ENCODE measurements around the gene WDR36.

Gene WDR36

DNA sequence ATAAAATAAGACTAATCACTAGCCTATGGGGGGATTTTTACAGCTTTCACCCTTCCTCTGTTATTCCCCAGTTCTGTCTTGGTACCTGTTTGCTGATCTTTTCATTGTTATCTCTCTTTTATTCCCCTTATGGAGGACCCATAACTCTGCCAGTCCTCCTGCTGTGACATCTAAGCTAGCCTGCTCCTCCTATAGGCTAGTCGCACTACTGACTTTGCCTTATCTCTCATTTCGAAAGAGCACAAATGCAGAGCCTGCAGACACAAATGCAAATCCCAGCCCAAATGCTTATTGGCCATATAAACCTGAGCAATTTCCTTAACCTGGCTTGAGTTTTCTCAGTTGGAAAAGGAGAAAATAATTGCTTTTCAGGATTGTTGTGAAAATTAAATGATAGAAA, 72.9 kb downstream of the WDR36 start:
- H3K27ac Mint-ChIP-seq: no peak overlapping the region

DNA sequence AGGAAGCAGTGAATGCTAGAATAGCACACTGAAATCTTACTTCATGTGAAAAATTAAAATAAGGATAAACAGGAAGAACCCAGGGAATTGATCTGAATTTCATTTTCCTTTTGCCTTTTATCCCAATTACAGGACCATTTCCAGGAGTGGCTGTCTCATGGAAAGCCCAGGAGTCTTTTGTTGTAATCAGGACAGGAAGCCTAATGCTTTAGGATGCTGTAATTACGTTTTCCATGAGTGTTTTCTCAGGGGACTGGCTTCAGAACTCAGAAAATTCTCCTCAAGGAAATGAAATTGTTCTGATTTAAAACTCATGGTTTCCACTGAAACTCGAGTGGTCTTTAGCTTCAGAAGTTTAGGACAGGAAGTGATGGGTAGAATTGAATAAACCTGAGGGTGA, 75.4 kb downstream of the WDR36 start:
- H3K27me3 Mint-ChIP-seq (ENCODE audit: low read depth): peaks cover 2% of the 10 kb centered on the region
- H3K36me3 Mint-ChIP-seq (ENCODE audit: low read depth): no peaks in the 10 kb centered on the region
- no peak overlapping the region for H3K27ac Mint-ChIP-seq
- no peak overlapping the region for H3K4me3 Mint-ChIP-seq
- no peak for DNase-seq (ENCODE audit: low spot score)
- no peaks in the 10 kb centered on the region for H3K9me3 Mint-ChIP-seq
- H3K4me1 Mint-ChIP-seq (ENCODE audit: low read depth): peaks cover 5% of the 10 kb centered on the region

More for the DNA sequence above, 72.9 kb downstream of the WDR36 start:
- Mint-ChIP-seq H3K4me3 (no peak overlapping the region), H3K27me3 (ENCODE audit: low read depth) (no peaks in the 10 kb centered on the region), H3K4me1 (ENCODE audit: low read depth) (peaks cover 5% of the 10 kb centered on the region), H3K36me3 (ENCODE audit: low read depth) (no peaks in the 10 kb centered on the region), H3K9me3 (no peaks in the 10 kb centered on the region)
- no peak for DNase-seq (ENCODE audit: low spot score)

DNA sequence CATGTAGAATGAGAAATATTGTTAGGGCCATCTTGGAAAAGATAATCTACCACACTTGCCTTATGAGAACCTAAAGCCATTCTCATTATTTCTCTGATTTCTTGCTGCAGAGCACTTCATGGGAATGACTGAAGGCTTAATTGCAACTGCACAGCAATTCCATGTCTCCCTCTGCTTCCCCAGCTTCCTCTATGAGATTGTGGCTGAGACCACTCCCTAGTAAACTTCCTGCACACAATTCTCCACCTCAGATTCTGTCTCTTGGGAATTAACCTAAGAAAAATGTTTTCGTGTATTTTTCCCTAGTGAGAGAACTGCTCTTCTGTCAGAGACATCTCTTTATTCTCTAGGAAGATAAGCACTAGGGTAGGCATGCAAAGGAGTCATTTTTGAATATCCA, 76.5 kb downstream of the WDR36 start:
- H3K4me1 Mint-ChIP-seq (ENCODE audit: low read depth): peaks cover 1% of the 10 kb centered on the region
- peaks cover 6% of the 10 kb centered on the region for H3K27me3 Mint-ChIP-seq (ENCODE audit: low read depth)
- H3K36me3 Mint-ChIP-seq (ENCODE audit: low read depth): no peaks in the 10 kb centered on the region
- no peak overlapping the region for H3K4me3 Mint-ChIP-seq
- DNase-seq (ENCODE audit: low spot score): no peak
- no peaks in the 10 kb centered on the region for H3K9me3 Mint-ChIP-seq
- H3K27ac Mint-ChIP-seq: no peak overlapping the region

DNA sequence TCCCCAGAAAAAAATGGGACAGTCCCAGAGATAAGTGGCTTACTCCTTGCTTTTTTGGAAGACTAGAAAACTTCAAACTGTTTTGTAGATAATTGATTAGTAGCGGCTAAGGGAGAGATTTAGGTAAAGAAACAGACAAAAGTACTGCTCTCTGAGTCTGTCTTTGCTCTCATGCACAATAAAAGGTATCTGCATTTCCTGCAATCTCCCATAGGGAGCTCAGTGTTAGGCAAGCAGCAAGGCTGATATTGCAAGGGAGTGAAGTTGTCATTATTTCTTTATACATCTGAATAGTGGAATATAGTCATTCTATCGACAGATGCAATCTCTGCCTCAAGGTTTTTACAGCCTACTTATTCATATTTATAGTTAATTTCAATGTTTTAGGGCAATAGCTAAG, 77.1 kb downstream of the WDR36 start:
- no peaks in the 10 kb centered on the region for H3K36me3 Mint-ChIP-seq (ENCODE audit: low read depth)
- no peaks in the 10 kb centered on the region for H3K4me1 Mint-ChIP-seq (ENCODE audit: low read depth)

DNA sequence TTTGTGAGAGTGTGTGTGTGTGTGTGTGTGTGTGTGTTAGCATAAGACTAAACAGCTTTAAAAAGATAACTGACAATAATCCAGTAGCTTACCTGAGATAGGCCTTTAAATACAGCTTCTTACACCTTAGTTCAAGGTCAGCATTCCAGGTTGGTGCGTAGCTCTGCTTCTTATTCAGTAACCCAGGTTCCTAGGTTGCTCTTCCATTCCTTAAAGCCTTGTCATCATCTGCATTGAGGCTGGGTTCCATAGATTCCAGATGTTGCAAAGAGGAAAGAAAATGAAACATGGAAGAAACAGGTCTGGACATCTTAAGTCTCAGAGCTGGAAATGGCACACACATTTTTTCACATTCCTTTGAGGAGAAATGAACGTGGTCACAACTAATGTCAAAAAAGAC, 78.1 kb downstream of the WDR36 start:
- no peaks in the 10 kb centered on the region for H3K9me3 Mint-ChIP-seq
- no peak for DNase-seq (ENCODE audit: low spot score)
- H3K4me3 Mint-ChIP-seq: no peak overlapping the region
- no peaks in the 10 kb centered on the region for H3K36me3 Mint-ChIP-seq (ENCODE audit: low read depth)
- no peaks in the 10 kb centered on the region for H3K4me1 Mint-ChIP-seq (ENCODE audit: low read depth)
- H3K27ac Mint-ChIP-seq: no peak overlapping the region
- H3K27me3 Mint-ChIP-seq (ENCODE audit: low read depth): peaks cover 9% of the 10 kb centered on the region

More for the DNA sequence above, 77.1 kb downstream of the WDR36 start:
- Mint-ChIP-seq H3K9me3 (no peaks in the 10 kb centered on the region), H3K4me3 (no peak overlapping the region), H3K27me3 (ENCODE audit: low read depth) (peaks cover 9% of the 10 kb centered on the region), H3K27ac (no peak overlapping the region)
- no peak for DNase-seq (ENCODE audit: low spot score)

DNA sequence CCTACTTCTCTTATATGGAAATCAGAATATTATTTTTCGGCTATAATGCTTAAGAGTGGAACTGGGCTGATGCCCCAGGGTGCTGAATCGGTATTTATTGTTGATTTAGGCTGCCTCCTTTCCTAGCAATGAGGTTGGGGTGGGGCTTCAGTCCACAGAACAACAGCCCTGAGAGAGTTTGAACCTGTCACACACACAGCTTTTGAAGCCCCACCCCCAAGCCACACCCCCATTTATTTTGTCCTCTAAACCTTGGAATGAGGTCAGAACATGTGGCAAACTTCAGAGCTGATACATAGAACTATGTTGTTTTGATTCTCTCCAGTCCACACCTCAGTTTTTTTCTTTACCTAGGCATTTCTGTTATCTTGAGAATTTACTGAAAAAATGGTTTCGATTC, 80.4 kb downstream of the WDR36 start:
- H3K27ac Mint-ChIP-seq: no peak overlapping the region
- DNase-seq (ENCODE audit: low spot score): no peak
- no peaks in the 10 kb centered on the region for H3K9me3 Mint-ChIP-seq
- H3K36me3 Mint-ChIP-seq (ENCODE audit: low read depth): no peaks in the 10 kb centered on the region
- no peaks in the 10 kb centered on the region for H3K4me1 Mint-ChIP-seq (ENCODE audit: low read depth)
- H3K4me3 Mint-ChIP-seq: no peak overlapping the region
- H3K27me3 Mint-ChIP-seq (ENCODE audit: low read depth): peaks cover 12% of the 10 kb centered on the region

DNA sequence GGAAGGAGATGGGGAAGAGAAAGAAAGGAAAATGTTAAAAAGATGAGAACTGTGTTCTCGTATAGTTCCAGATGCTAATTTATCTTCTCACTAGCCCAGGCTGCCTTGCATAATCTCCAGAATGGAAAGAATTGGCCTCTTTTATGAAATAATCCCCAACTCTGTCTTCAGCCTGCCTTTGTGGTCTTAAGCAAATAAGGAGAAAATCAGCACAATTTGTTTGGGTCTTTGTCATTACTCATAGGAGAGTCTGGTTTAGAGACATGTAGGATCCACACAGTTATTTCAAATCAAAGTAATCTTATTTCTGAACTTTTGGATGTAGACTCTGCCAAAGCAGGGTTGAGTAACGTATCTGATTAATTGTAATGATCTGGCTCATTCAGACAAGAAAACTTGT, 81.3 kb downstream of the WDR36 start:
- Mint-ChIP-seq H3K4me1 (ENCODE audit: low read depth) (no peaks in the 10 kb centered on the region), H3K36me3 (ENCODE audit: low read depth) (no peaks in the 10 kb centered on the region), H3K9me3 (no peaks in the 10 kb centered on the region), H3K4me3 (no peak overlapping the region), H3K27ac (no peak overlapping the region), H3K27me3 (ENCODE audit: low read depth) (peaks cover 15% of the 10 kb centered on the region)
- no peak for DNase-seq (ENCODE audit: low spot score)

Measured in T-helper 2 cell treated with Interferon-gamma antibody and Interleukin-4, amounts not matched to agents 5 μg/mL and 100 μg/mL, for 36 hours (primary cell).